Neutrophil (primary cell): ENCODE results near the gene HEBP1.

Experiments
- H3K27ac ChIP-seq: fragments of 200-600 bp; sonication (generic); 2 replicates; pipeline ENCODE4 v1.5.1; 2016; ENCODE audit warnings: mild to moderate bottlenecking, moderate library complexity
- H3K27me3 ChIP-seq: fragments of 200-600 bp; sonication (generic); 2 replicates; pipeline ENCODE4 v1.6.0; 2016; ENCODE audit warnings: mild to moderate bottlenecking
- H3K36me3 ChIP-seq: fragments of 200-600 bp; sonication (generic); 2 replicates; pipeline ENCODE4 v1.5.1; 2017
- H3K4me1 ChIP-seq, 2 experiments: fragments of 200-600 bp in 1 of 2; sonication (generic) in 1 of 2; 1 replicate in 1 of 2; 2 replicates in 1 of 2; pipeline versions ENCODE4 v1.5.1 to v1.6.1; 2013 to 2016; ENCODE audit warnings: low read depth in 1 of 2, low read length in 1 of 2, mild to moderate bottlenecking in 1 of 2, moderate library complexity in 1 of 2; ENCODE audit not compliant: control insufficient read depth in 1 of 2, insufficient read depth in 1 of 2
- H3K4me3 ChIP-seq, 2 experiments: fragments of 200-600 bp in 1 of 2; sonication (generic) in 1 of 2; 1 replicate in 1 of 2; 2 replicates in 1 of 2; pipeline ENCODE4 v1.5.1; 2013 to 2016; ENCODE audit warnings: low read depth in 1 of 2, low read length in 1 of 2, mild to moderate bottlenecking in 1 of 2, moderate library complexity in 1 of 2
- H3K9me3 ChIP-seq: fragments of 200-600 bp; sonication (generic); 2 replicates; pipeline ENCODE4 v1.5.1; 2016
- CTCF ChIP-seq: fragments of 200-600 bp; sonication (generic); IDR thresholded peaks from 2 replicates; pipeline ENCODE4 v1.5.1; 2016; ENCODE audit warnings: antibody characterized with exemption

Gene HEBP1

GRCh38 chr12:12941450-12942350 is 58.4 kb downstream of the HEBP1 start:
- no peak overlapping the region for H3K27ac ChIP-seq
- H3K27me3 ChIP-seq = no peaks in the 10 kb centered on the region
- H3K9me3 ChIP-seq = no peaks in the 10 kb centered on the region
- H3K4me1 ChIP-seq = no peaks in the 10 kb centered on the region
- no peaks in the 10 kb centered on the region for H3K36me3 ChIP-seq
- H3K4me3 ChIP-seq = no peak overlapping the region
- no peak for TF ChIP-seq CTCF

- H3K4me1 ChIP-seq = no peaks in the 10 kb centered on the region
- H3K27me3 ChIP-seq = no peaks in the 10 kb centered on the region
- no peaks in the 10 kb centered on the region for H3K9me3 ChIP-seq
- H3K36me3 ChIP-seq = no peaks in the 10 kb centered on the region
- no peak overlapping the region for H3K27ac ChIP-seq
- TF ChIP-seq CTCF = no peak
- H3K4me3 ChIP-seq = no peak overlapping the region
These were observed 60.2 kb downstream of the HEBP1 start for GRCh38 chr12:12939888-12940287.

GRCh38 chr12:12938541-12938940 is 61.5 kb downstream of the HEBP1 start:
- Histone ChIP-seq H3K36me3 (no peaks in the 10 kb centered on the region), H3K4me3 (no peak overlapping the region), H3K9me3 (no peaks in the 10 kb centered on the region), H3K27me3 (no peaks in the 10 kb centered on the region), H3K27ac (no peak overlapping the region), H3K4me1 (no peaks in the 10 kb centered on the region)
- TF ChIP-seq CTCF = no peak

- TF ChIP-seq CTCF = no peak
- Histone ChIP-seq H3K36me3 (no peaks in the 10 kb centered on the region), H3K4me1 (no peaks in the 10 kb centered on the region), H3K9me3 (no peaks in the 10 kb centered on the region), H3K27me3 (no peaks in the 10 kb centered on the region), H3K4me3 (no peak overlapping the region), H3K27ac (no peak overlapping the region)
These were observed 63.0 kb downstream of the HEBP1 start for GRCh38 chr12:12936983-12937491.

- no peak for TF ChIP-seq CTCF
- H3K4me3 ChIP-seq = no peak overlapping the region
- H3K36me3 ChIP-seq = no peaks in the 10 kb centered on the region
- no peaks in the 10 kb centered on the region for H3K27me3 ChIP-seq
- no peaks in the 10 kb centered on the region for H3K9me3 ChIP-seq
- H3K4me1 ChIP-seq = peaks cover 0 to 5% of the 10 kb centered on the region in 2 experiments
- H3K27ac ChIP-seq = no peak overlapping the region
These were observed 65.5 kb downstream of the HEBP1 start for GRCh38 chr12:12934556-12934955.
